ENCODE data around the gene CACNB3.

DNA sequence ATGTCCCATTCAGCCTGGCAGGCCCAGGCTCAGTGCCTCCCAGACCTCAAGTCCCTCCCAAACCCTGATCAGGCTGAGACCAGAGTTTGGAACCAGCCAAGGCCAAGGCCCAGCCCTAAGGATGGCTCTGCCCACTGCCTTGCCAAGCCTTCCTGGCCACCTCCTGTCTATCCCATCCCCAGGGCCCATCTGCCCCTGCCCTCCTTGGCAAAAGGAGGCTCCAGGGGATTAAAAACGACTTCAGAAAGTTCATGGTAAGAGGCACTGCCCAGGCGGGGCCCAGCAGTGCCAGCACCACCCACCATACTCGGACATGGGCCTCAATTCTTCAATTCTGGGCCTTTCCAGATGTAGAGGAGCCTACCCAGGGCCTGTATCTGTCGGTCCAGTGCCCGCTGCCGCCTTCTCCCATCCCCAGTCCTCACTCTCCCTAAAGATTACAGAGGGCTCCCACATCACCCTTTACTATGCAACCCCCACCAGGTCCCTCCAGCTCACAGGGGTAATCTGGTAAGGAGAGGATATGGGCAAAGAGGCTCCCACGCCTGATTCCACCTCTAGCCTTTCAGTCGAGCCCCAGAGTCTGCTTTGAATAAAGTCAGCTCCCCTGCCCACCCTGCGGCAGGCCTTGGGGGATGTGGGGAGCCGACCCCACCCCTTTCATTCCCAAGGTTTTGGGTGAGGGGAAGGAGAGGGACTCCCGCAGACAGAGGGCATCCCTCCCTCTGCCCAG, 30.3 kb upstream of the CACNB3 start:
- TF ChIP-seq, protein P1, sequence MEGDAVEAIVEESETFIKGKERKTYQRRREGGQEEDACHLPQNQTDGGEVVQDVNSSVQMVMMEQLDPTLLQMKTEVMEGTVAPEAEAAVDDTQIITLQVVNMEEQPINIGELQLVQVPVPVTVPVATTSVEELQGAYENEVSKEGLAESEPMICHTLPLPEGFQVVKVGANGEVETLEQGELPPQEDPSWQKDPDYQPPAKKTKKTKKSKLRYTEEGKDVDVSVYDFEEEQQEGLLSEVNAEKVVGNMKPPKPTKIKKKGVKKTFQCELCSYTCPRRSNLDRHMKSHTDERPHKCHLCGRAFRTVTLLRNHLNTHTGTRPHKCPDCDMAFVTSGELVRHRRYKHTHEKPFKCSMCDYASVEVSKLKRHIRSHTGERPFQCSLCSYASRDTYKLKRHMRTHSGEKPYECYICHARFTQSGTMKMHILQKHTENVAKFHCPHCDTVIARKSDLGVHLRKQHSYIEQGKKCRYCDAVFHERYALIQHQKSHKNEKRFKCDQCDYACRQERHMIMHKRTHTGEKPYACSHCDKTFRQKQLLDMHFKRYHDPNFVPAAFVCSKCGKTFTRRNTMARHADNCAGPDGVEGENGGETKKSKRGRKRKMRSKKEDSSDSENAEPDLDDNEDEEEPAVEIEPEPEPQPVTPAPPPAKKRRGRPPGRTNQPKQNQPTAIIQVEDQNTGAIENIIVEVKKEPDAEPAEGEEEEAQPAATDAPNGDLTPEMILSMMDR (IDR thresholded peaks at IDR 0.05; ENCODE audit: low read depth, low read length, poor library complexity, severe bottlenecking), result no peak
- TF ChIP-seq EZH2phosphoT487 (IDR thresholded peaks at IDR 0.05; ENCODE audit: borderline replicate concordance, low read length), result no peak

All from DOHH2 (cell line).